GM19238 (cell line): ENCODE data around the gene PLEKHG3.

ENCODE experiments used
- DNase-seq: peaks from one replicate; pipeline ENCODE4 v3.0.0; 2011; ENCODE audit warnings: low spot score; ENCODE audit not compliant: insufficient read length

The PLEKHG3 gene

GRCh38 chr14:64779472-64779871 is 75.2 kb downstream of the PLEKHG3 start:
- DNase-seq = no peak

GRCh38 chr14:64782196-64782595 is 78.0 kb downstream of the PLEKHG3 start:
- no peak for DNase-seq

- no peak for DNase-seq
Measured at GRCh38 chr14:64784006-64784405, 79.8 kb downstream of the PLEKHG3 start.

GRCh38 chr14:64786296-64787149 is 82.3 kb downstream of the PLEKHG3 start:
- no peak for DNase-seq

- DNase-seq = no peak
Measured at GRCh38 chr14:64787619-64788018, 83.4 kb downstream of the PLEKHG3 start.

GRCh38 chr14:64788706-64789105 is 84.5 kb downstream of the PLEKHG3 start:
- DNase-seq = no peak

- DNase-seq = no peak
Measured at GRCh38 chr14:64789696-64790095, 85.5 kb downstream of the PLEKHG3 start.

GRCh38 chr14:64790478-64790877 is 86.3 kb downstream of the PLEKHG3 start:
- no peak for DNase-seq

GRCh38 chr14:64792231-64792630 is 88.0 kb downstream of the PLEKHG3 start:
- no peak for DNase-seq

- no peak for DNase-seq
Measured at GRCh38 chr14:64792871-64793560, 88.8 kb downstream of the PLEKHG3 start.

- no peak for DNase-seq
Measured at GRCh38 chr14:64795211-64795610, 91.0 kb downstream of the PLEKHG3 start.

GRCh38 chr14:64795921-64796320 is 91.7 kb downstream of the PLEKHG3 start:
- DNase-seq = no peak

GRCh38 chr14:64796369-64796768 is 92.1 kb downstream of the PLEKHG3 start:
- DNase-seq = no peak

GRCh38 chr14:64799555-64799954 is 95.3 kb downstream of the PLEKHG3 start:
- no peak for DNase-seq
